Erythroblast (primary cell): ENCODE data around the gene OR10K1.

Experiments
- DNase-seq, 2 experiments: peaks; one replicate each; lab custom pipeline; 2025; lab: John Stamatoyannopoulos, UW
- GATA1 ChIP-seq: IDR thresholded peaks from 2 replicates; pipeline ENCODE4 v1.6.1; 2011; ENCODE audit warnings: low read depth, mild to moderate bottlenecking, control low read depth, low read length, moderate library complexity
- POLR2A ChIP-seq: IDR thresholded peaks from 2 replicates; pipeline ENCODE4 v1.6.1; 2011; ENCODE audit warnings: mild to moderate bottlenecking, low read length

Gene OR10K1

DNA sequence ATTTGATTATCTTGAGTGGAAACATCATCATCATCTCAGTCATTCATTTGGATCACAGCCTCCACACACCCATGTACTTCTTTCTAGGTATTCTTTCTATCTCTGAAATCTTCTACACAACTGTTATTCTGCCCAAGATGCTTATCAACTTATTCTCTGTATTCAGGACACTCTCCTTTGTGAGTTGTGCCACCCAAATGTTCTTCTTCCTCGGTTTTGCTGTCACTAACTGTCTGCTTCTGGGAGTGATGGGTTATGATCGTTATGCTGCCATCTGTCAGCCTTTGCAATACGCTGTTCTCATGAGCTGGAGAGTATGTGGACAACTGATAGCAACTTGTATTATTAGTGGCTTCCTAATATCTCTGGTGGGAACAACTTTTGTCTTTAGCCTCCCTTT lies 29.7 kb downstream of the OR10K1 start:
- DNase-seq: no peak
- TF ChIP-seq GATA1: no peak
- no peak for TF ChIP-seq POLR2A

DNA sequence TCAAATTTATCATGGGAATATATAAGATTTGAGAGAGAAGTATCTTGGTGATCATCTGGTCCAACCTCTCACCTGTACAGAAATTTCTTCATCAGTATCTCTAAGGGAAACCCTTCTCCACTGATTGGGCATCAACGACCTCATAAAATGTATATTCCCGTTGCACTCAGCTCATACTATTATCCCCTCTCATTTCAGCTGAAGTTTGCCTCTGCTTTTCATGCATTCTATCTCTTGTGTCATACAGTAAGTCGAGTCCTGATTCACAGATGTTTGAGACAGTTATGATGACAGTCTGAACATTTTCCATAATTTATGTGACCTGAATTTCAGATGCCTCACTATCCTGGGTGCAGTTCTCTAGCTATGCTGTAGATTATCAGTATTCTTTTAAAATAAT lies 31.4 kb downstream of the OR10K1 start:
- no peak for TF ChIP-seq GATA1
- no peak for TF ChIP-seq POLR2A
- DNase-seq: no peak

GRCh38 chr1:158494796-158495195 lies 33.2 kb downstream of the OR10K1 start:
- TF ChIP-seq POLR2A (no peak), GATA1 (no peak)

DNA sequence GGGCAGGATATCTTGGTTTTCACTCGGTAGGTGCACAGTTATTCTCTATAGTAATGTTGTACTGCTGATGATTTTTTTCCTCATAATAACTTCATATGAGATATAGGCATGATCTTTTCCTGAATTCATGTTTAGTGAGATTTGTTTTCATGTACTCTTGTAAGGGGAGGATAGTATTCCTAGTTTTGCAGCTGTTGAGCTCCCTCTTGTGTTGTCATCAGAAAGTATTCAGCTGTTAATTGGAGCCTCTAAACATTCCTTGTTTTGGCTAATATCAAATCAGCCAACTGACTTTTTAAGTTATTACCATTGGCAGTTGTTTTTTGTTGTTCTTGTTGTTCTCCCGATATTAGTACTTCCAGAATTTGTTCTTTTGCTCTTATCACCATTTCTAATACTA lies 34.7 kb downstream of the OR10K1 start:
- TF ChIP-seq POLR2A (no peak), GATA1 (no peak)
- peak in 1 of 2 experiments; percentile 22 for DNase-seq

More at GRCh38 chr1:158494796-158495195, 33.2 kb downstream of the OR10K1 start:
- no peak for DNase-seq

- TF ChIP-seq GATA1: no peak
- TF ChIP-seq POLR2A: no peak
- DNase-seq: peak; percentile 37 to 66
Measured at GRCh38 chr1:158506369-158506987, 44.8 kb downstream of the OR10K1 start.

DNA sequence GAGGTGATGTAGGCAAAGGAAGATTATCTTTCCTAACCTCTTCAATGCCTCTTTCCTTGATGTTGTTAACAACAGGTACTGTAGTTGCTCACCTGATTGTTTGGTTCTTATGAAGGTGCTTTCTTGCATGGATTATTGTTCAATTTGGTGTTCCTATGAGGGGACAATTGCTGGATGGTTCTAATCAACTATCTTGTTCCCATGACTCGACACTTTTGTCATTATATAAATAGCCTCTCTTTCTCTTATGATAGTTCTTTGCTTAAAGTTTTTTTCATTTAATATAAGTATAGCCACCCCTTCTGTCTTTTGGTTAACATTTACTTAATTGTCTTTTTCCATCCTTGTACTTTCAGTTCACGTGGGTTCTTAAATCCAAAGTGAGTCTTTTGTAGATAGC lies 45.9 kb downstream of the OR10K1 start:
- DNase-seq: no peak
- TF ChIP-seq POLR2A: no peak
- no peak for TF ChIP-seq GATA1

DNA sequence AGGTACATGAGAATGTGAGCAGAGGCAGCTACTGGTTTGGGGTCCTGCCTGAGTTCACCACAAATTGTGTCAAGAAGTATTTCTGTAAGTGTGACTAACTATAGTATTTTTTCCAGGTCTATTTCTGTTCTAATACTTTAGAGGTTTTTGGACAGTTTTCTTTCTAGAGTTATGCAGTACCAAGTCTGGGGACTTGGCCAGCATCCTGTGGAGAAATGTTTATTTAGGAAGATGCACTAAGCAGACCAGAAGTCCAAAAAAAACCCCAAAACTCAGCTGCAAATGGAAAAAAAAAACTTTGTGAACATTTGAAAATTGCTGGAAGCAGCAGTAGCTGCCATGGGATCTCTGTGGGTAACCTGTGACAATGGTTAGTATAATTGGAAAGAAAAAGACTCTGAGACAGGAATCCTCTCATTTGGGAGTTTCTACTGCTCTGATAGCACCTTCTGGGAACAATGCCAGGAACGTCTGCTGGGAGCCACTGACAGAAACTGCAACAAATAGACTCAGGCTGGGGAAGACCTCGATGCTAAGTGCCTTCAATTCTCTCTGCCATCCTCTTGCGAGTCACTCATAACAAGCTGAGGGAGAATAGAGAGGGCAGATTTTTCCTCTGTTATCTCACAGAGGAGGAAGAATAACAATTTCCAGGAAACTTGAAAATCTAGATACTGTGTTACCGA lies 48.0 kb downstream of the OR10K1 start:
- no peak for TF ChIP-seq POLR2A
- TF ChIP-seq GATA1: no peak
- DNase-seq: no peak

GRCh38 chr1:158516966-158517365 lies 55.3 kb downstream of the OR10K1 start:
- DNase-seq: no peak
- TF ChIP-seq GATA1 (no peak), POLR2A (no peak)
